Measurements from ENCODE around the gene CCDC3. TPM values are rescaled to one million over a fixed set of nuclear protein-coding genes. Genes with fewer than 3 reads are reported as not detected.

Gene CCDC3
- total and polyA plus RNA-seq, 2 of the 8 experiments (the other 6 are each of a cell fraction or from before 2014, with no cell fraction given), result 3.4 to 3.7 TPM

DNA sequence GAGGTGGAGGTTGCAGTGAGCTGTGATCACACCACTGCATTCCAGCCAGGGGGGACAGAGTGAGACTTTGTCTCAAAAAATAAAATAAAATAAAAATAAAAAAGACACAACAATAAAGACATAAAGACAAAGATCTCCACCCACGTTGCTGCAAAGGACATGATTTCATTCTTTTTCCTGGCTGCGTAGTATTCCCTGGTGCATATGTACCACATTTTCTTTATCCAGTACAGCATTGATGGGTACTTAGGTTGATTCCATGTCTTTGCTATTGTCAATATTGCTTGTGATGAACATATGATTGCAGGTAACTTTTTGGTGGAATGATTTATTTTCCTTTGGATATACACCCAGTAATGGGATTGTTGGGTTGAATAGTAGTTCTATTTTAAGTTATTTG, 42.0 kb upstream of the CCDC3 start (continued):
- TF ChIP-seq, protein P1, sequence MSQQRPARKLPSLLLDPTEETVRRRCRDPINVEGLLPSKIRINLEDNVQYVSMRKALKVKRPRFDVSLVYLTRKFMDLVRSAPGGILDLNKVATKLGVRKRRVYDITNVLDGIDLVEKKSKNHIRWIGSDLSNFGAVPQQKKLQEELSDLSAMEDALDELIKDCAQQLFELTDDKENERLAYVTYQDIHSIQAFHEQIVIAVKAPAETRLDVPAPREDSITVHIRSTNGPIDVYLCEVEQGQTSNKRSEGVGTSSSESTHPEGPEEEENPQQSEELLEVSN (IDR thresholded peaks at IDR 0.05), result no peak
- TF ChIP-seq ASH2L (IDR thresholded peaks at IDR 0.05; ENCODE audit: low read length), result no peak
- no peak for TF ChIP-seq GTF2F1 (IDR thresholded peaks at IDR 0.05; ENCODE audit: borderline replicate concordance, low read depth, low read length)
- TF ChIP-seq BACH1 (IDR thresholded peaks at IDR 0.05; ENCODE audit: low read length), result no peak

Measured in H1 (cell line).